Heart left ventricle (tissue), 16 donors: Measurements from ENCODE around the gene IGF2R. TPM values are rescaled to one million over a fixed set of nuclear protein-coding genes. Genes with fewer than 3 reads are reported as not detected.
A peak's percentile ranks its signal among the peaks of the same experiment; 100 is the strongest.

Experiments
- ATAC-seq, 4 donors: fragments of 200-7000 bp; cut with Tn5 transposase; one replicate each; pipeline ENCODE4 v1.9.1; 2020 to 2022; ENCODE audit warnings: moderate library complexity in 4 of 4, mild to moderate bottlenecking in 3 of 4, moderate number of reproducible peaks in 1 of 4
- DNase-seq, 5 donors: peaks; one replicate each; pipeline ENCODE4 v3.0.0-alpha.2; 2020
- H3K27ac ChIP-seq, 12 donors: fragments of 200-600 bp; sonication (generic) in 4 of 12; one replicate each; pipeline versions ENCODE4 v1.5.0 to v1.8.0; 2016 to 2022; ENCODE audit warnings: mild to moderate bottlenecking in 2 of 12
- H3K27me3 ChIP-seq, 9 donors: fragments of 200-600 bp; sonication (generic) in 2 of 9; one replicate each; pipeline versions ENCODE4 v1.5.1 to v1.8.0; 2016 to 2022; ENCODE audit warnings: mild to moderate bottlenecking in 3 of 9
- H3K36me3 ChIP-seq, 9 donors: fragments of 200-600 bp; sonication (generic) in 2 of 9; one replicate each; pipeline versions ENCODE4 v1.5.0 to v1.8.0; 2018 to 2022; ENCODE audit warnings: mild to moderate bottlenecking in 2 of 9
- H3K4me1 ChIP-seq, 12 donors: fragments of 200-600 bp; sonication (generic) in 4 of 12; one replicate each; pipeline versions ENCODE4 v1.5.0 to v1.8.0; 2016 to 2022; ENCODE audit warnings: mild to moderate bottlenecking in 3 of 12
- H3K4me3 ChIP-seq, 12 donors: fragments of 200-600 bp; sonication (generic) in 4 of 12; one replicate each; pipeline versions ENCODE4 v1.5.0 to v1.8.0; 2017 to 2022; ENCODE audit warnings: mild to moderate bottlenecking in 9 of 12, moderate library complexity in 4 of 12
- H3K9me3 ChIP-seq, 12 donors: fragments of 200-600 bp; sonication (generic) in 4 of 12; one replicate each; pipeline versions ENCODE4 v1.5.0 to v1.8.0; 2016 to 2022; ENCODE audit warnings: mild to moderate bottlenecking in 1 of 12
- CTCF ChIP-seq, 12 donors: fragments of 200-600 bp; sonication (generic) in 4 of 12; IDR thresholded peaks; one replicate each; pipeline versions ENCODE4 v1.5.0 to v1.8.0; 2018 to 2022; ENCODE audit warnings: antibody characterized with exemption in 12 of 12, mild to moderate bottlenecking in 5 of 12
- POLR2A ChIP-seq, 2 donors: fragments of 450-650 bp; IDR thresholded peaks; one replicate each; pipeline ENCODE4 v1.6.1; 2017; ENCODE audit warnings: antibody characterized with exemption in 2 of 2, mild to moderate bottlenecking in 2 of 2, moderate library complexity in 2 of 2
- WGBS, 4 donors: extraction: QIAGEN DNeasy Blood & Tissue Kit in 2 of 4; methylation state at CpG; one replicate each; pipeline versions ENCODE4 v1.1.5 to v1.1.7; 2013 to 2018; 5-methylcytosine and 5-hydroxymethylcytosine counted together
- intact Hi-C, 10 donors: fragments of 100-400 bp; cut with DNase I; formaldehyde crosslinking; loops; one replicate each; pipeline versions ENCODE4 v1.11.1 to v1.14.2; 2022
- polyA plus RNA-seq, 2 donors: library from polyadenylated mRNA; stranded (reverse); fragments of 200-250 nt; gene quantifications; one replicate each; pipeline ENCODE4 v1.2.3, GENCODE V29; 2013
- total RNA-seq, 9 donors: library from RNA; depleted of rRNA in 2 of 9; stranded (reverse); fragments of >200 nt in 2 of 9; fragmentation: NEBNext Ultra II Directional in 3 of 9; extraction: Animal tissue kit (Norgen Biotek cat#: 25700) in 3 of 9; gene quantifications; one replicate each; pipeline versions ENCODE4 v1.1.0 to v1.2.4, GENCODE V29; 2016 to 2023
- donor health status: ischemic (EF 13 %, LVEDD 7.1; RV severe dilation, severe dysfunction).
- donor health status: healthy with polysubstance abuse.
- donor health status: DM: no; HTN: yes; CAD: no.
- donor health status: DM: no; HTN: no; CAD: no.
- donor health status: ischemic (EF 25% LVEDD 6.9; RV normal size, moderate dysfunction).
- donor health status: ischemic (EF 25% LVEDD 5.7; RV mildly dilated, moderate dysfunction).
- donor health status: healthy.
- donor health status: DM: yes; HTN: yes; CAD: no.
- donor health status: ischemic (EF 35%, LVEDD 5.7; RV mildly dilated, moderate dysfunction).
- donor health status: nonischemic (EF 11% LVEDD 7.7; RV severe dilation, severe dysfunction).
- donor health status: DM: yes; HTN: yes; CAD: no.
- donor health status: PGD.
- donor health status: ischemic (EF 29% LVEDD 5.4; RV normal size, mild dysfunction).
- donor health status: nonischemic (EF 23%, LVEDD 6.1; RV moderate dilation, normal function).

The IGF2R gene
- total and polyA plus RNA-seq, 11 donors = 15.4 to 111 (median 68.5) TPM

DNA sequence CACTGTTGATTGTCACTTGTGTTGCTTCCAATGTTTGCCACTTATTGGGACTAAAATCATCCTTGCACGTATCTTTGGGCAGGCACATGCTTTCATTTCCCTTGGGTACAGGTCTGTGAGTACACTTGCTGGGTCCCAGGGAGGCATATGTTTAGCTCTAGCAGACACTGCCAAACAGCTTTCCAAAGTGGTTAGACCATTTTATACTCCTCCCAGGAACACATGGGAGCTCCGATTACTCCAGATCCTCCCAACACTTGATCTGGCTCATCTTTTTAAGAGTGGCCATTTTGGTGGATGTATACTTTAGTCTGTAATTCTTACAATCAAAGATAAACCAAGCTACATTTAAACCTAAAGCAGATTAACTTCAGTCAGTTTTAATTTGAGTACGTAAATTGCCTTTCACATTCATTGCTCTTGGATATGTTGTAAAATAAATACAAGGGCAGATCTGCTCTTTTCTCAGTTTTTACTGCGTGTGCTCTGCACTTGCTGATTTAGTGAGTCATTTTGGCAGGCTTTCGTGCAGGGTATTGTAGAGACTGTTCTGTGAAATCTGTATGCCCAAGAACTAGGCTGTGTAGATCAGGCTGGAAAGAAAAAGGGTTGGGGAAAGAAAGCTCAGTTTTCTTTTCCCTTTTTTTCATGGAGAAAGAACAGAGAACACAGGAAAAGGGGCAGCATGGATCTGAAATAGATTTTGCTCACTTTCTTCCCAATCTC lies 172.3 kb downstream of the IGF2R start:
- intact Hi-C loops = no loop called here
- Histone ChIP-seq H3K27me3 (no peaks in the 10 kb centered on the region), H3K4me3 (no peak overlapping the region), H3K36me3 (no peaks in the 10 kb centered on the region), H3K4me1 (peaks cover 0 to 6% (median 0%) of the 10 kb centered on the region in 12 donors), H3K27ac (peak overlapping the region in 1 of 12 donors; percentile 83), H3K9me3 (peaks cover 0 to 6% (median 0%) of the 10 kb centered on the region in 12 donors)
- WGBS, 4 donors = 76 to 83% (median 81%) methylated on average over 5 of the region's 5 CpGs
- TF ChIP-seq CTCF (IDR thresholded peaks at IDR 0.05) = no peak
- no peak for TF ChIP-seq POLR2A (IDR thresholded peaks at IDR 0.05)
- no peak for DNase-seq
- no peak for ATAC-seq

DNA sequence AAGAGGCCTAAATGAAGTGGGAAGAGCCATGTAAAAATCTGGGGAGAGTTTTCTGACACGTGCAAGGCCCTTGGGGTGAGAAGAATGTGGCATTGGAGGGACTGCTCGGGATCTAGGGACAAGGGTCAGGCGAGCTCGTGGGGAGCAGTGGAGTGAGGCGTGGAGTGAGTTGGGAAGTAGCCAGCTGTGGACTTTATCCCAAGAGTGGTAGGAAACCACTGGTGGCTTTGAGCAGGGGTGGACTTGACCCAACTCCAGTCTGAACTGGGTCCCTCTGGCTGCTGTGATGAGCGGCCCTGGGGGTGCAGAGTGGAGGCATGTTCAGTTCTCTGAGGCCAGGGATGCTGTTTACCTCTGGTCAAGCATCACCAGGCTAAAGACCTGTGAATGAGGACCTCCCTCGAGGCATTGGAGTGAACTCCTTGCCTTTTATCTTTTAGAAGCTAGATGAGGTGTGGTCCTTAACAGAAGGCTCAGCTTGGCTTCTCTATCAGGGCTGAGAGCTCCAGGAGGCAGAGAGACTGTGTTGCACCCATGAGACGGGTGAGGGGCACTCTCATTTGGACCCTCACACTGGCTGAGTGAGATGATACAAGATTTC lies 173.3 kb downstream of the IGF2R start:
- H3K36me3 ChIP-seq = no peaks in the 10 kb centered on the region
- H3K4me1 ChIP-seq = peaks cover 0 to 14% (median under 1%) of the 10 kb centered on the region in 12 donors
- ATAC-seq (no peak), DNase-seq (no peak)
- intact Hi-C loops = no loop called here
- TF ChIP-seq POLR2A (IDR thresholded peaks at IDR 0.05) (no peak), CTCF (IDR thresholded peaks at IDR 0.05) (no peak)
- peak overlapping the region in 1 of 12 donors; percentile 83 for H3K27ac ChIP-seq
- H3K9me3 ChIP-seq = peaks cover 0 to 6% (median 0%) of the 10 kb centered on the region in 12 donors
- WGBS, 4 donors = 87 to 90% (median 89%) methylated on average over 7 to 8 of the region's 8 CpGs
- H3K27me3 ChIP-seq = no peaks in the 10 kb centered on the region
- no peak overlapping the region for H3K4me3 ChIP-seq

DNA sequence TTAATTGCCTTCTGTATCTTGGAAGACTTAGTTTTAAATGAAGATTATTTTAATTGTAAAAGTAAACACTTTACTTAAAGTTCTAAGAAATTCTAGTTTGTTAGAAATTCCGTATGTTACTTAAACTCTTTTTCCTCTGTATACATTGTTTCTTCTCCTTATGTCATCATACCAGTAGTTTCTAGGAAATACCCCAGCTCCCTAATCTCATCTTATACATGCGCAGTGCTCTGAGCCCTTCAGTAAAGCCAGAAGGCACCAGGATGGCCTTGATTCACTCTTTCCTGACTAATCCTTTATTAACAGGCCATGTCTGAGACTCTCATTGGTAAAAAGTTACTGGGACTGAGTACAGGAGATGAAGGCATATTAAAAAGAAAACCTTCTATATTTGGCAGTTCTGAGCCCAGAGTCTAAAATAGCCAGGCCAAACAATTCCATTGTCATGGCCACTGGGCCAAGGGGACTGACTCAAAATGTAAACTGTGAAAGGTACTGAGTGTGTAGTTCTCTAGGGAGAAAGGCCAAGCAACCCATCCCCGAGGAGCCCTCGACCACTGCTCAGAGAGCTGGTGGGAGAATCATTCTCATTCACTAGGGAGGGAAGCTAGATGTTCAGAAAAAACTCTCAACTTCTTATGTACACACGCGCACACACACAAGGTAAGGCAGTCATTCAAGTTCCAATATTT lies 177.7 kb downstream of the IGF2R start:
- Histone ChIP-seq H3K9me3 (peaks cover 0 to 10% (median 0%) of the 10 kb centered on the region in 12 donors), H3K27ac (peak overlapping the region in 1 of 12 donors; percentile 77), H3K4me3 (no peak overlapping the region), H3K36me3 (no peaks in the 10 kb centered on the region), H3K4me1 (peaks cover 0 to 8% (median 0%) of the 10 kb centered on the region in 12 donors), H3K27me3 (no peaks in the 10 kb centered on the region)
- ATAC-seq (no peak), DNase-seq (no peak)
- 89 to 96% (median 95%) methylated on average over 6 of the region's 6 CpGs for WGBS, 4 donors
- no peak for TF ChIP-seq POLR2A (IDR thresholded peaks at IDR 0.05)
- no peak for TF ChIP-seq CTCF (IDR thresholded peaks at IDR 0.05)
- intact Hi-C loops = no loop called here

DNA sequence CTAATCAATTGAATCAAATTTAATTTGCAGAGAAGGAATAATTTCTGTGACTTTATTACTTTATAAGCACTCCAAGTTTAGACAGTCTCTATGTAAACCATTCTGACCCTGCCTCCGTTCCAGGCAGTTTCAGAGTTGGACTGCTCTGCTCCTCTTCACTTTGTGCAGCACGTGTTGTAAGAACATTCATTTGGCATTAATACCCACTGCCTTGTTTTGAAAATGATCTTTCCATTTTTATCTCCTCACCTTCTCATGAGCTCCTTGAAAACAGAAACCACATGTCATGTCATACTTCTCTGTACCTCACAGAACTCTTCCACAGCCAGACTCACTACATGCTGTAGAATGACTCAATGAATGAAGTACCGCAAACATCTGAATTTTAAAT lies 178.3 kb downstream of the IGF2R start:
- no peak for DNase-seq
- Histone ChIP-seq H3K4me1 (peaks cover 0 to 8% (median 0%) of the 10 kb centered on the region in 12 donors), H3K9me3 (peaks cover 0 to 10% (median 0%) of the 10 kb centered on the region in 12 donors), H3K36me3 (no peaks in the 10 kb centered on the region), H3K4me3 (no peak overlapping the region), H3K27me3 (no peaks in the 10 kb centered on the region), H3K27ac (peak overlapping the region in 1 of 12 donors; percentile 77)
- intact Hi-C loops = no loop called here
- 70 to 75% (median 71%) methylated on average over 3 of the region's 3 CpGs for WGBS, 4 donors
- ATAC-seq = peak; percentile 36 to 58 (median 43)
- TF ChIP-seq CTCF (IDR thresholded peaks at IDR 0.05) (no peak), POLR2A (IDR thresholded peaks at IDR 0.05) (no peak)
